Stimulated activated CD4-positive, alpha-beta T cell treated with anti-CD3 and anti-CD28 coated beads, Interleukin-2, amount 100 ng/mL, for 4 hours (primary cell): ENCODE data around the gene RPL35A.
"Not testable (repeated sequence)": the region's sequence is repeated elsewhere in the genome, so short reads cannot be mapped to it uniquely, and the experiment has no call there.

Experiments used
- DNase-seq: peaks from one replicate; pipeline ENCODE4 v3.0.0-alpha.2; 2020; ENCODE audit warnings: low read depth

RPL35A gene

GRCh38 chr3:197949778-197950676, at the start of gene RPL35A:
Gene RPL35A (plus strand): TSS chr3:197950190. CDS start chr3:197950968, 778 bp downstream.
- DNase-seq = peak; percentile 76

GRCh38 chr3:197901626-197902025, 48.4 kb upstream of the RPL35A start:
- no peak for DNase-seq

GRCh38 chr3:197906023-197906849, 43.8 kb upstream of the RPL35A start:
- DNase-seq = peak; percentile 55

- no peak for DNase-seq
Observed at GRCh38 chr3:197906850-197907187, 43.2 kb upstream of the RPL35A start.

GRCh38 chr3:197907196-197907595, 42.8 kb upstream of the RPL35A start:
- no peak for DNase-seq

GRCh38 chr3:197908550-197908949, 41.4 kb upstream of the RPL35A start:
- DNase-seq = not testable (repeated sequence)

- DNase-seq = no peak
Observed at GRCh38 chr3:197908957-197909701, 40.9 kb upstream of the RPL35A start.

- no peak for DNase-seq
Observed at GRCh38 chr3:197912741-197913476, 37.1 kb upstream of the RPL35A start.

- no peak for DNase-seq
Observed at GRCh38 chr3:197913641-197914380, 36.2 kb upstream of the RPL35A start.

- DNase-seq = not testable (repeated sequence)
Observed at GRCh38 chr3:197921429-197922275, 28.3 kb upstream of the RPL35A start.

- DNase-seq = no peak
Observed at GRCh38 chr3:197926418-197926817, 23.6 kb upstream of the RPL35A start.

- not testable (repeated sequence) for DNase-seq
Observed at GRCh38 chr3:197927578-197927977, 22.4 kb upstream of the RPL35A start.

- no peak for DNase-seq
Observed at GRCh38 chr3:197936819-197937384, 13.1 kb upstream of the RPL35A start.

GRCh38 chr3:197940745-197941384, 9.1 kb upstream of the RPL35A start:
- no peak for DNase-seq

- no peak for DNase-seq
Observed at GRCh38 chr3:197942956-197943556, 6.9 kb upstream of the RPL35A start.

- no peak for DNase-seq
Observed at GRCh38 chr3:197949191-197949777, 706 bp upstream of the RPL35A start.

- no peak for DNase-seq
Observed at GRCh38 chr3:197950677-197951061, 679 bp downstream of the RPL35A start.

- no peak for DNase-seq
Observed at GRCh38 chr3:197951392-197951990, 1.5 kb downstream of the RPL35A start.
